ENCODE data around the gene CEPT1.

CEPT1 gene

DNA sequence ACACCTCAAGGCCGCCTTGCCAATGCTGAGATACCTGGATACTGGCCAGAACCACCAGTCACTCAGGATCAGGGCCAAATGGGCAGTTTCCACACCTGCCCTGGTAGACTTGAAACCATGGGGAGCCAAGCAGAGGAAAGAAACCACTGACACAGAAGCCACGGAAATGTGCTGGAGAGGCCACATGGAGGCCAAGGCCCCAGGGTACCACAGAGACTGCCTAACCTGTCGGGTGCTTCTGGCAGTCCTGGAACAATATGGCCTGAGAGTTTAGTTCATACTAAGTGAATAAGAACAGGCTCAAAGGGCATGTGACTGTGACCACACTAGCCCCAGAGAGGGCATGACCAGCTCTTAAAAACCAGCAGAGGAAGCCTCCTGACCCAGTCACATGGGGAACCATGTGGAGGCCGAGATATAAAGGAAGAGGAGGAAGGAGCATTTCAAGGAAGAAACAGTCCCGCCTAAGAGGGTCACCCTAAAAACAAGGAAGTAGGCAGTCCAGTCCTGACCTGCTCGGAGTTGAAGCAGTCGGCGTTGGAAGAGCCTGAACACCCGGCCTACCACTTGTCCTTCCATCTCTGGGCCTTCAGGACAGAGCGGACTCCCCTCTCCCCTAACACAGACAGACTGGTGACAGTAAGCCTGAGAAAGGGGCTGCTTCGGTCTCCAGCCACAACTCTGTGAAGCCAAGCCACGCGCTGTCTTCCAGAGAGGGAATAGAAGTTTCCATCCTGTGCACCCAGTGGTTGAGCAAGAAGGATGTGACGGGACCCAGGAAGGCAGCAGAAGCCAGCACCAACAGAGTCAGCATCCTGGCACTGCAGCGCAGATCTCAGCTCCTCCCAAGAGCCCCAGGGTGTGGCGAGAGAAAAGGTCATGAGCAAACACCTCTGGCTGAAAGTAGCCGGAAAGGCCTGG lies 60.1 kb downstream of the CEPT1 start, which contains the start of gene DENND2D:
Gene DENND2D (minus strand): TSS at position 766 of the 921 bp plus-strand sequence. CDS start 187 bp downstream, at position 579.
- Histone ChIP-seq H3K27me3 (ENCODE audit: control insufficient read depth, insufficient read depth, low read length, poor library complexity, severe bottlenecking) (no peaks in the 10 kb centered on the region), H3K9me3 (ENCODE audit: control insufficient read depth, low read length) (no peaks in the 10 kb centered on the region), H3K4me1 (ENCODE audit: control insufficient read depth, insufficient read depth, low read length) (peaks cover 14% of the 10 kb centered on the region), H3K27ac (ENCODE audit: insufficient read depth, low read depth, low read length, poor library complexity, severe bottlenecking) (no peak within 1 kb of the TSS), H3K36me3 (ENCODE audit: control insufficient read depth, insufficient read depth, low read length) (no peaks in the 10 kb centered on the region), H3K4me3 (ENCODE audit: insufficient read depth, low read depth, low read length) (no peak within 1 kb of the TSS)
- 94 to 96% methylated on average over 17 of the region's 17 CpGs for WGBS, 2 experiments

DNA sequence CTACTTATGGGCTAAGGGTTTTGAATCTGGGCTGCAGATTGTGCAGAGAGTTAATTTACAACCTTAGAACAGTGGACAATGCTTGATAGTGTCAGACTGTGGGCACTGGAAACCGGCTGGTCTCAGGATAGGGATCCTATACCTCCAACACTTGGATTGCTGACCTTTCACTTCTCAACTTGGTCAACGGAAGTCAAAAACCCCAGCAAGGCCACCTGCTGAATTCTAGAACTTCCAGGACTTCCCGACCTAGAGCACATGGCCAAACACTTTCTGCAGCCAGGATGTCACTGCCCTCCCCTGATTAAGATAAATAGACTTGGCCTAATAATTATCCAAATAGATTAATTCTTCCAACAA lies 60.8 kb downstream of the CEPT1 start:
- no peaks in the 10 kb centered on the region for H3K27me3 ChIP-seq (ENCODE audit: control insufficient read depth, insufficient read depth, low read length, poor library complexity, severe bottlenecking)
- peaks cover 14% of the 10 kb centered on the region for H3K4me1 ChIP-seq (ENCODE audit: control insufficient read depth, insufficient read depth, low read length)
- H3K9me3 ChIP-seq (ENCODE audit: control insufficient read depth, low read length), result no peaks in the 10 kb centered on the region
- 92 to 94% methylated on average over 3 of the region's 3 CpGs for WGBS, 2 experiments
- H3K27ac ChIP-seq (ENCODE audit: insufficient read depth, low read depth, low read length, poor library complexity, severe bottlenecking), result no peak overlapping the region
- H3K36me3 ChIP-seq (ENCODE audit: control insufficient read depth, insufficient read depth, low read length), result no peaks in the 10 kb centered on the region
- no peak overlapping the region for H3K4me3 ChIP-seq (ENCODE audit: insufficient read depth, low read depth, low read length)

DNA sequence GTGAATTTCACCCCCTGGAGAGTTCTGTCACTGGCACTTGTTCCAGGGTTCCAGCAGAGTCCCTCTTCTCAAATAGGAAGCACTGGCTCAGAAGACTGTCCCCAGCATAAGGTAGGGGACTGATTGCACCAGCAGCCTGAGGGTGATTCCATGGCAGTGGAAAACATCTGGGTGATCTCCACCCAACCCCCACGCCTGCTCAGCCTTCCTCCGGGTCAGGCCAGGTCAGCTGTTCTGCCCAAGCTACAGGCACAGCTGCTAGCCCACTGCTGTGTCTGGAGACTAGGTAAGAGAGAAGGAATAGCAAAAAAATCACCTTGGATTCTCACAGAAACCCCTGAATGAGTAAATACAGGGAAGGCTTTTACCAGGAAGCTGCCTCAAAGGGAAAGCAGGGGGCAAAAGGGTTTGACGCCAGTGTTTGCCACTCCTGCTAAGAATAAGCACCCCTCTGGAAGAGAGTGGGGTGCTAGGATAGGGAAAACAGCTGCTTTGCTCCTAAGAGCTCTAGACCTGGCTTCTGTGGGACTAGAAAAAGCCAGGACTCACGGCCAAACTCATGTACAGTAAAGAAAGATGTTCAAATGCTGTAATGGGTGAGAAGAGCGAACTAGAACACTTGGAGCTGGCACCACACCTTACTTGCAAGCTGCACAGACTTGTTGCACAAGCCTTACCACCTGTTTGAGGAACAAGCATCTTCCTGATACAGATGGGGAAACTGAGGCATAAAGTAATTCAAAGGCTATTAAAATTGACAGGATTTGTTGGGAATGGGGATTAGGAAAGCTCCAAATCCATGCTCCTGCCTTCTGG lies 61.5 kb downstream of the CEPT1 start:
- no peaks in the 10 kb centered on the region for H3K27me3 ChIP-seq (ENCODE audit: control insufficient read depth, insufficient read depth, low read length, poor library complexity, severe bottlenecking)
- WGBS, 2 experiments, result 90 to 92% methylated on average over 5 of the region's 5 CpGs
- H3K4me3 ChIP-seq (ENCODE audit: insufficient read depth, low read depth, low read length), result no peak overlapping the region
- no peaks in the 10 kb centered on the region for H3K9me3 ChIP-seq (ENCODE audit: control insufficient read depth, low read length)
- no peak overlapping the region for H3K27ac ChIP-seq (ENCODE audit: insufficient read depth, low read depth, low read length, poor library complexity, severe bottlenecking)
- H3K4me1 ChIP-seq (ENCODE audit: control insufficient read depth, insufficient read depth, low read length), result peaks cover 10% of the 10 kb centered on the region
- no peaks in the 10 kb centered on the region for H3K36me3 ChIP-seq (ENCODE audit: control insufficient read depth, insufficient read depth, low read length)

DNA sequence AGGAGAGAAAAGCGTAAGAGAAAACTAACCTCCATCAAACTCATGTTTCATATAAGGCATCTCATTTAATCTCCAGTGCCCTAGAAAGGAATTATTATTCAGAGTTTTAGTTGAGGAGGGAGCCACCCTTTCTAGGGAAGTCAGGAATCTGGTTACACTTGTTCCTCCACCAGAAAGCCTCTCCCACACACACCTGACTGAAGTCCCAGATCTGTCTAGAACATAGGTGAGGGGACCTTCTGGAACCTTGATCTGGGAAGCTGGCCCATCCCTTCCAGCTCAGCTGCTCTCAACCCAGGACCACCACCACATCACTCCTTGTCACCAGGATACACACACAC lies 62.3 kb downstream of the CEPT1 start:
- Histone ChIP-seq H3K4me3 (ENCODE audit: insufficient read depth, low read depth, low read length) (no peak overlapping the region), H3K9me3 (ENCODE audit: control insufficient read depth, low read length) (no peaks in the 10 kb centered on the region), H3K4me1 (ENCODE audit: control insufficient read depth, insufficient read depth, low read length) (peaks cover 9% of the 10 kb centered on the region), H3K27me3 (ENCODE audit: control insufficient read depth, insufficient read depth, low read length, poor library complexity, severe bottlenecking) (no peaks in the 10 kb centered on the region), H3K36me3 (ENCODE audit: control insufficient read depth, insufficient read depth, low read length) (no peaks in the 10 kb centered on the region), H3K27ac (ENCODE audit: insufficient read depth, low read depth, low read length, poor library complexity, severe bottlenecking) (no peak overlapping the region)
- WGBS, 2 experiments, result 100% methylated on average over 1 of the region's 1 CpG

DNA sequence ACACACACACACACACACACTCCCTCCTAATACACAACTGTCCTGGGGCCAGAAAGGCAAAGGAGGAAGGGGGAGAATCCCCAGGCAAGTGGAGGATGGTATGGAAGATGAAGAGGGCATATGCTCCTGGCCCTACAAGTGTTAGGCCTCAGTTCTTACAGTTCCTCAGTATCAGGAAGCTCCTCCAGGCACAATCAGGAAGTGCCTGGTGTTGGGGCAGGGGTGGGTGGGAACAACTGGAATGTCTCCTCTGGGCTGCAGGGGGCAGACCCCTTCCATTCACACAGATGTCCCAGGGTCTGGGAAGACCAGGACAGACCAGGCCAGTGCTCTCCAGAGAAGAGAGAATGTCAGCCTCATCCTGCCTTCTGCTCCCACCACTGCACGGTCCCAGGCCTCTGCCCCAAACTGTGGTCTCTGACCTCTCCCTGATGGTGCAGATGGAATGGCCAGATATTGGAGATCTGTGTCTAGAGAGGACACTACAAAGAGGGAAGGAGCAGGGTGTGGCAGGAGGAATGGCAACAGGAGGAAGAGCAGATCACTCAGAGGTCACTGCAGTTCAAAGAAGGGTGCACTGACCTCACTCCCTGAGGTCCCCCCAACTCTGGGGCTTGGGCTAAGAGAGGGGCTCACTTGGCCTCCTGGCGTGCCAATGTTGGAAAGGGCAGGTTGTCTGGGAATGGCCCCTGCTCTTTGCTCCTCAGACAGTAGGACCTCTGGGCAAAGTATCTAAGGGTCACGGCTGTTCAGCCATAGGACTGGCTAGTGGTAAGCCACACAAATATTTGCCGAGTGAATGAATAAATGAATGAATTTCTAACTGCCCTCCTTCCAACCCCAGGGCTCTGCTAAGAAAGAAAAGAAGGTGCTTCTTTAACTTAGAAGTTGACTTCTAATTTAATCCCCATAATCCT lies 62.9 kb downstream of the CEPT1 start:
- no peaks in the 10 kb centered on the region for H3K36me3 ChIP-seq (ENCODE audit: control insufficient read depth, insufficient read depth, low read length)
- 96% methylated on average over 4 of the region's 4 CpGs for WGBS, 2 experiments
- H3K27me3 ChIP-seq (ENCODE audit: control insufficient read depth, insufficient read depth, low read length, poor library complexity, severe bottlenecking), result no peaks in the 10 kb centered on the region
- H3K9me3 ChIP-seq (ENCODE audit: control insufficient read depth, low read length), result no peaks in the 10 kb centered on the region
- H3K4me1 ChIP-seq (ENCODE audit: control insufficient read depth, insufficient read depth, low read length), result peaks cover 9% of the 10 kb centered on the region
- H3K27ac ChIP-seq (ENCODE audit: insufficient read depth, low read depth, low read length, poor library complexity, severe bottlenecking), result no peak overlapping the region
- H3K4me3 ChIP-seq (ENCODE audit: insufficient read depth, low read depth, low read length), result no peak overlapping the region

DNA sequence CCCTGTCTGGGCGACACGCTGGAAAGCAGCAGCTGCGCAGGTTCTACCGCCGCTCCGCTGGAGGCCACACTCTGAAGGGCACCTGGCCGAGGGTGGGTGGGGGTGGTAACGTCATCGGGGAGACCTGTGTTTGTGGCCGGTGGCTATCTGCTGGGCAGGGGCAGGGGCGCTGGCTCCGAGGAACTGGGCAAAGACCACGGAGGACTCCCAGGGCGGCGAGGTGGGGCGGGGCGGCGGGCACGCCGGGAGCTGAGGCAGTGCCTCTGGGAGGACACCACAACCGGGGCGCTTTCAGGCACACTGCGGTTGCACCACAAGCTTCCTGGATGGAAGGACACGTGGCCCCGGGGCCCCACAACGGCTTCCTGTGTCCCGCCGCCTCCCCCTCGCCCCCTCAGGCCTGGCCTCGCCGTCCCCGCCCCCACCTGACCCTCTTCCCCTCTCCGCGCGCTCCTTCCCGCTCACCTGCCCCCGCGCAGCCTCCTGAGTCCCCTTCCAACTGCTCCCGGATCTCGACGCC lies 63.7 kb downstream of the CEPT1 start:
- Histone ChIP-seq H3K27ac (ENCODE audit: insufficient read depth, low read depth, low read length, poor library complexity, severe bottlenecking) (no peak overlapping the region), H3K9me3 (ENCODE audit: control insufficient read depth, low read length) (no peaks in the 10 kb centered on the region), H3K4me3 (ENCODE audit: insufficient read depth, low read depth, low read length) (no peak overlapping the region), H3K27me3 (ENCODE audit: control insufficient read depth, insufficient read depth, low read length, poor library complexity, severe bottlenecking) (no peaks in the 10 kb centered on the region), H3K4me1 (ENCODE audit: control insufficient read depth, insufficient read depth, low read length) (peaks cover 9% of the 10 kb centered on the region), H3K36me3 (ENCODE audit: control insufficient read depth, insufficient read depth, low read length) (no peaks in the 10 kb centered on the region)
- 96% methylated on average over 41 of the region's 41 CpGs for WGBS, 2 experiments

DNA sequence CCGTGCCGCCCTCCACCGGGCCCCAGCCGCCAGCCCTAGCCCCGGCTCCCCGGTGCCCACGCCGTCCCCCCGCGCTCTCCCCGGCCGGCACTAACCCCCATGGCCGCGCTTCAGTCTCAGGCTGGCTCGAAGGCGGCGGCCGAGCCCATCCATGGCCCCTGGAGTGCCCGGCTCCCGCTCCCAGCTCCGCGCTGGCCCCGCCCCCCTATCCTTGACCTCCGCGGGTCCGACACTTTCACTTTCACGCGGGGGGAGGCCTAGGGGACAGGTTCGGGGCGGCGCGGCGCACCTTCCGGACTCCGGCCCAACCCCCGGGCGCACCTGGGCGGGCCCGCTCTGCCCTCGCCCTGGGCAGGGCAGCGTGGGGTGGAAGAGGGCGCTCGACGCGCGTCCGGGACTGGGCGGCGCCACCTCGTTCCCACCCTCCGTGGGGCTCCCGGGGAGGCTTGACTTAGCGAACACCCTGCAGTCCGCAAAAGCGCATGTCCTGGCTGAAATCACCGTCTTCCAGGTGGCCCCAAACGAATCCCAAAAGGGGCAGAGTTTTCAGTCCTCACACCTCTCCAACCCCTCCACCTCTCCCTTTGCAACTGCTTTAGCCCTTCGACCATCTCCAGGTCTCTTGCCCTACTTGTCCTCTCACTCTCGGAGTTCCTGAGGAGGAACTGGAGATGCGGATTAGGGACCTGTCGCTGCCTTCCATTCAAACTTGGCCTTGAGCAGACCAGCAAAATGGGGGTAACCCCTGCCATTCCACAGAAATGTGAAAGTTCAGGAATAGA lies 64.4 kb downstream of the CEPT1 start:
- no peaks in the 10 kb centered on the region for H3K27me3 ChIP-seq (ENCODE audit: control insufficient read depth, insufficient read depth, low read length, poor library complexity, severe bottlenecking)
- no peaks in the 10 kb centered on the region for H3K36me3 ChIP-seq (ENCODE audit: control insufficient read depth, insufficient read depth, low read length)
- no peak overlapping the region for H3K27ac ChIP-seq (ENCODE audit: insufficient read depth, low read depth, low read length, poor library complexity, severe bottlenecking)
- H3K4me1 ChIP-seq (ENCODE audit: control insufficient read depth, insufficient read depth, low read length), result peaks cover 9% of the 10 kb centered on the region
- WGBS, 2 experiments, result 92 to 95% methylated on average over 61 of the region's 61 CpGs
- no peak overlapping the region for H3K4me3 ChIP-seq (ENCODE audit: insufficient read depth, low read depth, low read length)
- H3K9me3 ChIP-seq (ENCODE audit: control insufficient read depth, low read length), result no peaks in the 10 kb centered on the region

DNA sequence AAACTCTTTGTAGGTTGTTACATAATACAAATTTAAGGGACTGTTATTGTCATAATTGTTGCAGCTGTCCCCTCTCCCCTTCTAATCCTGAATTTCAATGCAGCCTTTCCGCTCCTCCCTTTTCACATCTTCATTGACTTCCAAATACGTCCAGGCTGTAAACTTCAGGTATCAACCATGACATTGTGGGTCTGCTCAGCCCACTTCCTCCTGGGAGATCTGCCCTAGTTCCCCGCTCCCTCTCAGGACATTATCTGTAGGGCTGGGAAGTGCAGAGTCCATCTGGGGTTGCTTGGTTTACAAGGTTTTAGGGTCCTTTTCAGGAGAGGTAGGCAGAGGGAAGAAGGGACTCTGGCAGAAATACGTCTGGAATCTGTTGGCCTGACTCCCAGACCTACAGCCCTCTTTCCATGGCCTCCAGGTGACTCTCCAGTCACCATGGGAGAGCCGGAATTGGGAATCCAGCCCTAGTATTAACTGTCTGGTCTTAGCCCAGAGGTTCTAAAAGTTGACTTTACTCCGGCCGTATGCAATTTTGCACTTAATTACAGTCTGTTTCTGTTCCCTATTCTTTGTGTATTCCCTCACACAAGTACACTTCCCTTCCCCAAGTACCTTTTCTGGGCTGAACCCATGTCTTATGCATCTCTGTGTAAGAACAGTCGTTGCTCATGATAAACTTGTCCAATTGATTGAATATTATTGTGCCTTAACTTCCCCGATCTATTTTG lies 65.1 kb downstream of the CEPT1 start:
- no peaks in the 10 kb centered on the region for H3K27me3 ChIP-seq (ENCODE audit: control insufficient read depth, insufficient read depth, low read length, poor library complexity, severe bottlenecking)
- no peaks in the 10 kb centered on the region for H3K9me3 ChIP-seq (ENCODE audit: control insufficient read depth, low read length)
- WGBS, 2 experiments, result 81 to 83% methylated on average over 9 of the region's 9 CpGs
- H3K27ac ChIP-seq (ENCODE audit: insufficient read depth, low read depth, low read length, poor library complexity, severe bottlenecking), result no peak overlapping the region
- H3K36me3 ChIP-seq (ENCODE audit: control insufficient read depth, insufficient read depth, low read length), result no peaks in the 10 kb centered on the region
- H3K4me3 ChIP-seq (ENCODE audit: insufficient read depth, low read depth, low read length), result no peak overlapping the region
- H3K4me1 ChIP-seq (ENCODE audit: control insufficient read depth, insufficient read depth, low read length), result peaks cover 9% of the 10 kb centered on the region

DNA sequence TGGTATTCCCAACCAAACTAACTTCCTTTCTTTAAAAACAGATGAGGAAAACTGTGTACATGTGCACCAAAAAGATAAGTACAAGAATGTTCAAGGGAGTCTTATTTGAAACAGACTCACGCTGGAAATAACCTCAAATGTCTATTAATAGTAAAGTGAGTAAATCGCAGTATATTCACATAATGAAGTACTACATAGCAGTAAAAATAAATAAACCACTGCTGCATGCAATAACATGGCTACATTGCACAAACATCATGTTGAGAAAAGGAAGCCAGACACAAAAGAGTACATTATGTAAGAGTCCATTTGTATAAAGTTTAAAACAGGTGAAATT lies 65.7 kb downstream of the CEPT1 start:
- no peak overlapping the region for H3K27ac ChIP-seq (ENCODE audit: insufficient read depth, low read depth, low read length, poor library complexity, severe bottlenecking)
- H3K4me1 ChIP-seq (ENCODE audit: control insufficient read depth, insufficient read depth, low read length), result peaks cover 9% of the 10 kb centered on the region
- no peak overlapping the region for H3K4me3 ChIP-seq (ENCODE audit: insufficient read depth, low read depth, low read length)
- WGBS, 2 experiments, result 100% methylated on average over 1 of the region's 2 CpGs; no CpG with 5 or more reads in 1 of the 2 experiments
- H3K9me3 ChIP-seq (ENCODE audit: control insufficient read depth, low read length), result no peaks in the 10 kb centered on the region
- H3K27me3 ChIP-seq (ENCODE audit: control insufficient read depth, insufficient read depth, low read length, poor library complexity, severe bottlenecking), result no peaks in the 10 kb centered on the region
- H3K36me3 ChIP-seq (ENCODE audit: control insufficient read depth, insufficient read depth, low read length), result no peaks in the 10 kb centered on the region
